Kasumi-1 (cell line): Measurements from ENCODE around the gene RAP1GAP2.
A peak's percentile ranks its signal among the peaks of the same experiment; 100 is the strongest.
"Not testable (repeated sequence)": the region's sequence is repeated elsewhere in the genome, so short reads cannot be mapped to it uniquely, and the experiment has no call there.

Source experiments
- DNase-seq, 2 experiments: peaks; one replicate each; lab custom pipeline; 2025; lab: John Stamatoyannopoulos, UW

Gene RAP1GAP2

DNA sequence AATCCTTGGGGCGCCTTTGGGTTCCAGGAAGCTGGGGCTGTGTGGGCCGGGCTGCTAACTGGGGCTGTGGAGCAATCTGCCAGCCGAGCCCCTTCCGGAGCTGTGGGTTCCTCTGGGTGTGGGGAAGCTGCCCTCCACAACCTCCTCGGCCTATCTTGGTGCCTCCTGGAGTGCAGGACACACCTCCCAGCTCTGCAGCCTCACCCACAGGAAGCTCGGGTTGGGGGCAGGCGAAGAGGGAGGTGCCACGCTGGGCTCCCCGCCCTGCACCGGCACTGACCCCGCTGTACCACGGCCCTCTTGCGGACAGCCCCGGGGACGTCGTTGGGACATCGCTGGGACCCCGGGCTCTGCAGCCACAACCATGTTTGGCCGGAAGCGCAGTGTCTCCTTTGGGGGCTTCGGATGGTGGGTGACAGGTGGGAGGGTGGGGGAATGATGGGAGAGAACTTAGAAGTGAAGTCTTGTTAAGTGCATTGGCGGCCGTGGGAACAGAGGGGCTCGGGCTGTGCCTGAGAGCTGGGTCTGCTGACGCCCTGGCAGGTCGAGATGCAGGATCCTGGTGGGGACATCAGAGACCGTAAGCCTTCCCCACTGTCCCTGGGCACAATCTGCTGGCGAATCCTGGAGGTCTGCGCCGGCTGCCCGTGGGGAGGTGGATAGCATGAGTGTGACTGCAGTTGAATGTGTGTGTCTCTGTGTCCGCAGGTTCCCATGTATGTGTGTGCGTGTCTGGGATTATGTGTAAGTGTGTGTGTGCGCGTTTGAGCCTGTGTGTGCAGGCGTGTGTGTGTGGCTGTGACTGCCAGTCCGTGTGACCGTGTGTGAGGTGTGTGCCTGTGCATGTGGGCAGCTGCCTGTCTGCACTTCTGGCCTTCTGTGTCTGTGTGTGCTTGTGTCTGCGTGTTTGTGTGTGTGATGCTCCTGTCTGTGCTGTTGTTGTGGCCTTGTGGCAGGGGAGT, at the start of gene RAP1GAP2:
Gene RAP1GAP2, plus strand, starts transcription at position 275 of the 962 bp plus-strand sequence. Its CDS starts 90 bp downstream, at position 365.
- DNase-seq, result peak; percentile 61 to 73

DNA sequence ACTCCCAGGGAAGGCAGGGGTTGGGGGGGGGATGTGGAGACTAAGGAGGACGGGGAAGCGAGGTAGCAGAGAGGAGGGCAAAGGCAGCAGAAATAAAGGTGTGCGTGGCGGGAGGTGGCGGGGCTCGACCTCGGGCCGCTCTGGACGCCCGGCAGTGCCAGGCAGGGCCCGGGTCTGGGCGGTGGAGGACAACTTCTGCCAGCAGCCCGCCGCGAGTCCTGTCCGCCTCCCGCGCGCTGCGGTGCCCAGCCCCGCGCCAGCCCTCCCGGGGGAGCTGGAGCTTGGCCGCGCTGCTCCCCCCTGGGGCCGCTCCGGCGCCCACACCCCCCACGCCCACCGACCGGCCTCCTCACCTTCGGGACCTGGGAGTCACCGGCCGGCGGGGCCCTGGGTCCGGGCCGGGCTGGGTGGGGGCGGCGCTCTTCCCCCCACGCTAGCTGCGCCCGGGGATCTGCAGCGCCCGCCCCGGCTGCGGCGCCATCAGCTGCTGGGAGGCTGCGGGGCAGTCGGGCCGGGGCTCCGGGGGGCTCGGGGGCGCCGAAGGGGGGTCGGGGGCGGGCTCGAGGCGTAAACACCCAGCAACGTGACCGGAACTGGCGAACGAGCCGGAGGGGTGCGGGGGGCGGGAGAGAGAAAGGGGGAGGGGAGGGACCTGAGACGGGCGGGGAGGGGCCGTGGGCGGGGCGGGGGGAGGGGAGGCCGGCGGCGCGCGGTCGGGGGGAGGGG, 47.0 kb upstream of the RAP1GAP2 start, which contains the start of gene CCDC92B:
Gene CCDC92B, minus strand, starts transcription at position 595 of the 726 bp plus-strand sequence. CDS start 14,507 bp downstream, outside the sequence.
- no peak for DNase-seq

DNA sequence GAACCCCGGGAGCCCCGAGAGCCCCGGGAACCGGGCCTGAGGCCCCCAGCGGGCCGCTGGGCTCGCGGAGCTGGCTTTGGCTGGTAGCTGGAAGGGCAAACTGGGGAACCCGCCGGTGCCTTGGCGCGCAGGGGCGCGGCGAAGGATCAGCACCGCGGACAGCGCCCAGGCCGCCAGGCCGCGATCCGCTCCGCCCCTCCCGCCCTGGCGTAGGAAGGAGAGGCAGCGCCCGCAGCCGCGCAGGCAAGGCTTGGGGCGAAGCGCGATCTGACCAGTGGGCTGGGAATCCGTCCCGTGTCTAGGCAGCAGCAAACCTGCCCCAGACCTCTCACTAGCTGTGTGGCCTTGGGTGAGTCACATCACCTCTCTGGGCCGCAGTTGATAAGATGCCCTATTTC, 46.5 kb upstream of the RAP1GAP2 start:
- DNase-seq, result peak in 1 of 2 experiments; percentile 22

GRCh38 chr17:2750721-2751120, 45.5 kb upstream of the RAP1GAP2 start:
- no peak for DNase-seq

DNA sequence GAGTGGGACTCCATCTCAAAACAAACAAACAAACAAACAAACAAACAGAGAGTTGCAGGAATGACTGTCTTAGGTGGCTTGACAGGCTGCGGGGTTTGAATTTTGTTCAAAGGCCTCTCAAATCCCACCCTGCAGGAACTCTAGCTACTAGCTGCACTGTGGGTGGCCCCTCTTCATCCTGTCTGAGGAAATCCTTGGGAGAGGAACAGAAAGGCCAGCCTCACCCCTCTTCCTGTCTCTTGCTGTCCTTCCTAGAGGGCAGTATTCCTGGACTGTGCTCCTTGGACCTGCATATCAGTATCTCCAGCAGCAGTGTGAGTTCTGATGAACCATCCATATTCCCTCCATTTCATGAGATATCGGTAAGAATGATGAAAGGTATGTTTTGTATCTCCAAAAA, 44.7 kb upstream of the RAP1GAP2 start:
- no peak for DNase-seq

DNA sequence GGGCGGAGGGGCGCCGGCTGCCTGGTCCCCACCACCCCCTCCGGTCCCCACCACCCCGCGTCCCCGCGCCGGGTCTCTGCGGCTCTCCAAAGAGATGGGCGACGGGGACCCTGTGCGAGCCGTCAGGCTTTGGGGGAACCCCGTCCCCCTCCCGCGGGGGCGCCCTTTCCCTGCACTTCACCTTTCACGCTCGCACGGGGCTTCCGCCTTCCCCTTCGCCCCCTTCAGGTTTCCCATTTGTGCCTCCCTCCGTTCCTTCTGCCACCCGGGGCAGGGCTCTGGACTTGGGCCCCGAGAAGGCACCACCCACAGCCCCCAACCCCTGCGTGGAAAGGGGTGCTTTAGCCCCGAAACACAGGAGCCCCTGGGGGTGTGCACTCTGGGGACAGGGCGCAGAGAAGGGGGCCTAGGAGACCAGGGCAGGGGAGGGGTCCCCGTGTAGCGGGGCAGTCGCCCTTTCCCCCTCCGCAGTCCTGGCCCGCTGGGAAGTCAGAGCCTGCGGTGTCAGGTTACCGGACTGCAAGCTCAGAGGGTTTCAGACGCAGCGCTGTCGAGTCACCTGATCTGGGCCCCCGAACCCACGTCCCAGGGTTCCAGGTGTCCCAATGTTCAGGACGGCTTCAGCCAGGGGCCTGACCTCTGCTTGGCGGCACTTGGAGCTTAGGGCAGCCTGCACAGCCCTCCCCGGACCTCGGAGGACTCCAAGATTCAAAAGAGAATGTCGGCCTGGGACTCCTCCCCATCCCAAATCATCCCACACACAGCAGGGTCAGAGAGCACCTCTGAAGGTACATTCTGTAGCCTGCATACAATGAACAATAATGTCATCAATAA, 40.1 kb upstream of the RAP1GAP2 start:
- no peak for DNase-seq

DNA sequence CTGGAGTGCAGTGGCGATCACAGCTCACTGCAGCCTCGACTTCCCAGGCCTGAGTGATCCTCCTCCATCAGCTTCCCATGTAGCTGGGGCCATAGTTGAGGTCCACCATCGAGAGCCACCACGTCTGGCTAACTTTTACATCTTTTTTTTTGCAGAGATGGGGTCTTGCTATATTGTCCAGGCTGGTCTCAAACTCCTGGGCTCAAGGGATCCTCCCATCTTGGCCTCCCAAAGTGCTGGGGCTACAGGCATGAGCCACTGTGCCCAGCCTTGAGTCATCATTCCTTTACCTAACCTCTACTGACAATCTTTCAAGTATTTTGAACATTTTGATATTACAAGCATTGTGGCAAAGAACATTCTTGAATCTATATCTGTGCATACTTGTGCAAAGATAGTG, 37.4 kb upstream of the RAP1GAP2 start:
- no peak for DNase-seq

DNA sequence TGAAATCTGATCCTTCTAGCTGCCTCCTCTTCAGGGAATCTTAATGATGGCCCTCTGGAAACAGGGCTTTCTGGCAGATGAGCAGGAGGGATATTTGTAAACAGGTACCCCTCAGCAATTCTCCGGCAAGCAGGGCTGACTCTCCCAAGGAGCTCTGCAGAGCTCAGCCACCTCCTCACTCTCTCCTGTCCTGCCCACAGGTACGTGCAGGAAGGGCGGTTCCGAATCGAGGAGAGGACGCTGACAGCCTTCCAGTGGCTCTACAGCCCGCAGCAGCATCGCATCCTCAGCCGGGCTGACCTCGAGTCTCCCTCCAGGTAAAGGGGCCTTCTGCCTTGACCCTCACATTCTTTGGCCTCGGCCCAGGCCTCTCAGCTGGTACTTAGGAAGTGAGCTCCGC, 26.1 kb upstream of the RAP1GAP2 start:
- DNase-seq, result no peak

DNA sequence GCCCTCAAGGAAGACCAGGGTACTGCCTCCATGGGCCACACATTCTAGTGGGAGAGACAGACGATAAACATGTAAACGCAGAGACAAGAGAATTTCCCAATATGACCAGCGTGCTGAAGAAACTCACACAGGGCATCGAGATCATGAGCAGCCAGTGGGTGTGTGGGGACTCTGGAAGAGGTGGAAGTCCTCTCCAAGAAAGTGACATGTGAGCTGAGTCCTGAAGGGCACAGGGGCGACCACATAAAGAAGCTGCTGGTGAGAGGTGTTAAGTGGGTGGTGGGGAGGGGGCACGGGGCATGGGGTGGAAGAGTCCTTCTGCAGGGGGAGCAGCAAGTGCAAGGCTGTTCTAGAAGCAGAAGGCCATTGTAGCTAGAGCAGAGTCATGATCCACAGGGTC, 21.0 kb upstream of the RAP1GAP2 start:
- DNase-seq, result no peak

DNA sequence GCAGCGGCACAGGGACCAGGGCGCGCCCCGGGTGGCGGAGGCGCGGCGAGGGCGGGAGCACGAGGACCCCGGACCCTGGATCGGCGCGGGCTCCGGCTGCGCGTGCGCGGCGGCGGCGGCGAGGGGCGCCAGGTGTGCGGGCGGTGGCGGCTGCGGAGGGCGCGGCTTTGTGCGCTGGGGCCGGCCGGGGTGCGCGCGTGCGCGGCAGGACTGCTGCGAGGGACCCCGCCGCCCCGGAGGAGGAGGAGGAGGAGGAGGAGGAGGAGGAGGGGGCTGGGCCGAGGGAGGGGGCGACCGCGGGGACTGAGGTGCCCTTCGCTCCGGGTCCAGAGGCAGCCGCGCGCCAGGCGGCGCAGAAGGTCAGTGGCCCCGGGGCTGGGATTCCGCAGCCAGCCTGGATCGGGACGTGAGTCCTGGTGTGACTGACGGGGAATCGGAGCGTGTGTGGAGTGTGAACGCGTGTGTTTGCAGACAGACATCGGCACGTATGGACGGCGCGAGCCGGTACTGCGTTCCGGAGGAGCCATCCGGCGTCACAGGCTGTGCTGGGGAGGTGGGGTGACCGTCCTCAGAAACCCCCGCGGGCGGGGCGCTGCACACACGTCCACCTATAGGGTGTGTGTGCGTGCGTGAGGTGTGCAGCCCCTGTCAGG, 19.5 kb upstream of the RAP1GAP2 start:
- no peak for DNase-seq

GRCh38 chr17:2777242-2777867, 18.9 kb upstream of the RAP1GAP2 start:
- no peak for DNase-seq

- no peak for DNase-seq
Observed at GRCh38 chr17:2778489-2778888, 17.7 kb upstream of the RAP1GAP2 start.

- DNase-seq, result no peak
Observed at GRCh38 chr17:2779545-2779944, 16.7 kb upstream of the RAP1GAP2 start.

GRCh38 chr17:2780256-2780655, 16.0 kb upstream of the RAP1GAP2 start:
- no peak for DNase-seq

DNA sequence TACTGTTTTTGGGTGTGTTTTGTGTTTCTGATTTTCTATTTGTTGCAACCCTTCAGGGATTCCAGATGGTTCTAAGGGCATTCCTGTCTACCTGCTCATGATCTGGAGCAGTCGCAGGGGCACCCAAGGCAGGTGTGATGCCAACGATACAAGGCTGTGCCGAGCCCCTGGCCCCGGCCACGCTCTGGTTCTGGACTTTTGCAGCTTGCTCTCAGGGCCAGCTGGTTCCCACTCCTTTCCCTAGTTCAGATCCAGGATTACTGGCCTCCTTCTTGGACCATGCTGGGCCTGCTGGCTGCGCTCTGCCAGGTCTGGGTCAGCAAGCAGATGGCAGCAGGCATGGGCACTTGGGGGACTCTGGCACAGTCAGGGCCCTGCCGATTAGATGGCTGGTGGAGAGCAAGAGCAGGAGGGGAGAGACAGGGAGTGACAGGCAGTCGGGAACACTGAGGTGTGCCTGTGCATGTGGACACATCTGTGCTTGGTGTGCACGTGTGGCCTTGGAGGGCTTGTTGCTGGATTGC, 15.2 kb upstream of the RAP1GAP2 start:
- DNase-seq, result no peak

DNA sequence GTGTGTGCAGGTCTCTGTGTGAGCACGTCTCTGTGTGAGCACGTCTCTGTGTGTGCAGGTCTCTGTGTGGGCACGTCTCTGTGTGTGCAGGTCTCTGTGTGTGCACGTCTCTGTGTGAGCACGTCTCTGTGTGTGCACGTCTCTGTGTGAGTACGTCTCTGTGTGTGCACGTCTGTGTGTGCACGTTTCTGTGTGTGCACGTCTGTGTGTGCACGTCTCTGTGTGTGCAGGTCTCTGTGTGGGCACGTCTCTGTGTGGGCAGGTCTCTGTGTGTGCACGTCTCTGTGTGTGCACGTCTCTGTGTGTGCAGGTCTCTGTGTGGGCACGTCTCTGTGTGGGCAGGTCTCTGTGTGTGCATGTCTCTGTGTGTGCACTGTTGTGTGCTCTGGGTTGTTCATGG, 14.6 kb upstream of the RAP1GAP2 start:
- DNase-seq, result not testable (repeated sequence)

GRCh38 chr17:2782055-2782454, 14.2 kb upstream of the RAP1GAP2 start:
- DNase-seq, result no peak

- DNase-seq, result no peak
Observed at GRCh38 chr17:2783310-2784030, 12.8 kb upstream of the RAP1GAP2 start.

DNA sequence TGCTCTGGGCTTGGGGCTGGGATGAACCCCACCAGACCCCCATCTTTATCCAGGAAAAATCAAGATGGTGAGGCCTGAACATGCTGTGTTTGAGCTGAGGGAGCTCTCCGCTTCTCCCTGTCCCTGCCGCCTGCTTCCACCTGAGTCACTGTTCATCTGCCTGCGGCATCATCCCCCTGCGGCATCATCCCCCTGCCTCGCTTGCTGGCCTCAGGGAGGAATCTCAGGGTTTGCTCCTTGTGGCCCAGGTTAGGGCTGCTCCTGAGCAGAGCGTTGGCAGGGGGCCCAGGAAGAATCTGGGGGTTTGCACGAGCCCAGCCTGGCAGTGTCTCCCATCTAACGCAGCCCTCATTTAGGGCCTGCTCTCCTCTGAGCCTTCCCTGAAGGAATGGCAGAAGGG, 11.4 kb upstream of the RAP1GAP2 start:
- DNase-seq, result no peak

DNA sequence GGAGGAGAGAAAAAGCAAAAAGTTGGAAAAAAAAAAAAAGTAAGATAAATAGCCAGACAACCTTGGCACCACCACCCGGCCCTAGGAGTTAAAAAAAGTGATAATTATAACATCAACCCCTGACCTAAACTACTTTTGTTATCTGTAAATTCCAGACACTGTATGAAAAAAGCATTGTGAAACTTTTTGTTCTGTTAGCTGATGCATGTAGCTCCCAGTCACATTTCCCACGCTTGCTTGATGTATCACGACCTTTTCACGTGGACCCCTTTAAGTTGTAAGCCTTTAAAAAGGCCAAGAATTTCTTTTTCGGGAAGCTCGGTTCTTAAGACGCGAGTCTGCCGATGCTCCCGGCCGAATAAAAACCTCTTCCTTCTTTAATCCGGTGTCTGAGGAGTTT, 10.9 kb upstream of the RAP1GAP2 start:
- DNase-seq, result not testable (repeated sequence)
